ENCODE data around the gene NUDCD3.

The NUDCD3 gene

GRCh38 chr7:44490351-44491200, at the start of gene NUDCD3:
TSS of gene NUDCD3 (minus strand) at chr7:44490658. CDS start at chr7:44490600, 58 bp downstream.
- peak; percentile 69 to 75 for DNase-seq

- DNase-seq, result no peak
Measured at GRCh38 chr7:44539669-44540506, 49.4 kb upstream of the NUDCD3 start.

GRCh38 chr7:44538798-44539668, 48.6 kb upstream of the NUDCD3 start:
- DNase-seq, result no peak

GRCh38 chr7:44538093-44538797, 47.8 kb upstream of the NUDCD3 start:
- DNase-seq, result no peak

- DNase-seq, result no peak
Measured at GRCh38 chr7:44537442-44537841, 47.0 kb upstream of the NUDCD3 start.

- no peak for DNase-seq
Measured at GRCh38 chr7:44536090-44536489, 45.6 kb upstream of the NUDCD3 start.

GRCh38 chr7:44535348-44536064, 45.0 kb upstream of the NUDCD3 start:
- DNase-seq, result no peak

- DNase-seq, result peak; percentile 53 to 60
Measured at GRCh38 chr7:44534501-44534900, 44.0 kb upstream of the NUDCD3 start.

- DNase-seq, result no peak
Measured at GRCh38 chr7:44534087-44534486, 43.6 kb upstream of the NUDCD3 start.

GRCh38 chr7:44533301-44534055, 43.0 kb upstream of the NUDCD3 start:
- DNase-seq, result no peak

GRCh38 chr7:44531421-44532380, 41.2 kb upstream of the NUDCD3 start:
- no peak for DNase-seq

GRCh38 chr7:44530990-44531389, 40.5 kb upstream of the NUDCD3 start:
- DNase-seq, result no peak

- no peak for DNase-seq
Measured at GRCh38 chr7:44524811-44525388, 34.4 kb upstream of the NUDCD3 start.

- DNase-seq, result no peak
Measured at GRCh38 chr7:44522315-44522714, 31.9 kb upstream of the NUDCD3 start.

- no peak for DNase-seq
Measured at GRCh38 chr7:44521347-44522095, 31.1 kb upstream of the NUDCD3 start.

GRCh38 chr7:44520574-44520973, 30.1 kb upstream of the NUDCD3 start:
- no peak for DNase-seq

- no peak for DNase-seq
Measured at GRCh38 chr7:44519546-44519945, 29.1 kb upstream of the NUDCD3 start.

- DNase-seq, result no peak
Measured at GRCh38 chr7:44518761-44519160, 28.3 kb upstream of the NUDCD3 start.
